ENCODE measurements around the gene FLYWCH1.
A peak's percentile ranks its signal among the peaks of the same experiment; 100 is the strongest.

Gene FLYWCH1

GRCh38 chr16:2946649-2947048 lies 34.9 kb downstream of the FLYWCH1 start:
- no peaks in the 10 kb centered on the region for H3K4me1 ChIP-seq
- TF ChIP-seq, protein P1, sequence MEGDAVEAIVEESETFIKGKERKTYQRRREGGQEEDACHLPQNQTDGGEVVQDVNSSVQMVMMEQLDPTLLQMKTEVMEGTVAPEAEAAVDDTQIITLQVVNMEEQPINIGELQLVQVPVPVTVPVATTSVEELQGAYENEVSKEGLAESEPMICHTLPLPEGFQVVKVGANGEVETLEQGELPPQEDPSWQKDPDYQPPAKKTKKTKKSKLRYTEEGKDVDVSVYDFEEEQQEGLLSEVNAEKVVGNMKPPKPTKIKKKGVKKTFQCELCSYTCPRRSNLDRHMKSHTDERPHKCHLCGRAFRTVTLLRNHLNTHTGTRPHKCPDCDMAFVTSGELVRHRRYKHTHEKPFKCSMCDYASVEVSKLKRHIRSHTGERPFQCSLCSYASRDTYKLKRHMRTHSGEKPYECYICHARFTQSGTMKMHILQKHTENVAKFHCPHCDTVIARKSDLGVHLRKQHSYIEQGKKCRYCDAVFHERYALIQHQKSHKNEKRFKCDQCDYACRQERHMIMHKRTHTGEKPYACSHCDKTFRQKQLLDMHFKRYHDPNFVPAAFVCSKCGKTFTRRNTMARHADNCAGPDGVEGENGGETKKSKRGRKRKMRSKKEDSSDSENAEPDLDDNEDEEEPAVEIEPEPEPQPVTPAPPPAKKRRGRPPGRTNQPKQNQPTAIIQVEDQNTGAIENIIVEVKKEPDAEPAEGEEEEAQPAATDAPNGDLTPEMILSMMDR (IDR thresholded peaks at IDR 0.05; ENCODE audit: low read depth, low read length) = no peak
- no peaks in the 10 kb centered on the region; the same call in 1 of the 2 replicates for H3K9me3 ChIP-seq
- no peak overlapping the region for H3K4me3 ChIP-seq (ENCODE audit: low read depth, low read length)
- no peak for DNase-seq
- no peaks in the 10 kb centered on the region for H3K36me3 ChIP-seq
- H3K27me3 ChIP-seq = no peaks in the 10 kb centered on the region

- no peaks in the 10 kb centered on the region; the same call in 1 of the 2 replicates for H3K9me3 ChIP-seq
- no peak for DNase-seq
- no peaks in the 10 kb centered on the region for H3K27me3 ChIP-seq
- H3K4me3 ChIP-seq (ENCODE audit: low read depth, low read length) = no peak overlapping the region
- TF ChIP-seq, protein P1 (IDR thresholded peaks at IDR 0.05; ENCODE audit: low read depth, low read length) = no peak
- no peaks in the 10 kb centered on the region for H3K4me1 ChIP-seq
- H3K36me3 ChIP-seq = no peaks in the 10 kb centered on the region
Observed at GRCh38 chr16:2948807-2949704, 37.3 kb downstream of the FLYWCH1 start.

DNA sequence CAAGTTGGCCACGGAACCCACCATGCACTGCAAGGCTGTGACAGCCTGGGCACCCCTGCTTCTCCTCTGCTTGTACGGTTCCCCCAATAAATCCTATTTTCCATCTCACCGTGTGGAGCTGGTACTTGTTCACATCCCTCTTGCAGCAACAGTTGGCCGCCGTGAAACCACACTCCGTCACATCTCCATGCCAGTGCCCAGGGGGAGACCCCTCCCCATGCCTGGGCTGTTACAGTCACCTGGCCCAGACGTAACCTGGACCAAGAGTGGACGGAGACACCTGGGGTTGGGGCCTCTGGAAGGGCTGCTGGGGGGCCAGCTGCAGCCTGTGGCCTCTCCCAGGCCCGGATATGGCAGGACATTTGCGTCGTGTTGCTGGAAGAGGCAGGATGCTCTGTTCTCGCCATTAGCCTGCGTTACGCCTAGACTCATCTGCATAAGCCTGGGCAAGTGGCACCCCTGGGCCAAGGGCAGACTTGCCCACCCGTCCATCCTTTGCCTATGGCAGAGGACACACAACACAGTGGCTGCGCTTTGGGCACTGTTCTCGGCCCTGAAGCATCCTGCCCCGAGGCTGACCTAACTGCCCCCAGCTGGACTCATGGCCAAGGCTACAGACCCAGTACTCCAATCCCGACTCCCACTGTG lies 38.1 kb downstream of the FLYWCH1 start:
- TF ChIP-seq, protein P1 (IDR thresholded peaks at IDR 0.05; ENCODE audit: low read depth, low read length) = no peak
- no peaks in the 10 kb centered on the region for H3K27me3 ChIP-seq
- H3K9me3 ChIP-seq = no peaks in the 10 kb centered on the region; the same call in 1 of the 2 replicates
- no peak overlapping the region for H3K4me3 ChIP-seq (ENCODE audit: low read depth, low read length)
- H3K4me1 ChIP-seq = no peaks in the 10 kb centered on the region
- no peak for DNase-seq
- no peaks in the 10 kb centered on the region for H3K36me3 ChIP-seq

DNA sequence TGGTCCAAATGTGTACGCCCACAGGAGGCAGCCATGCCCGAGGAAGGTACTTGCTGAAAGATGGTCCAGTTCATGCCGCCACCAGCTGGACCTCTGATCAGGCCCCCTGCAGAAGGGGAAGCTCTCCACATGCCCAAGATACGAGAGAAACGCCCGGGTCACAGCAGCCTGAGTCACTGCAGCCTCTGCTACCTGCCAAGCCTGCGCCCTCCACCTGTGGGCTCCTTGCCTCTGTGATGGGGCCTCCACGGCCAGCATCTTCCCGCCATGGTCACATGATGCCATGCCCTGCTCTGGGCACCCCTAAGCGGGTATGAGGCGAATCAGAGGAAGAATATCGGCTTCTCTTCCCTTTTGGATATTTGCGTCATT lies 38.6 kb downstream of the FLYWCH1 start:
- H3K4me1 ChIP-seq = no peaks in the 10 kb centered on the region

DNA sequence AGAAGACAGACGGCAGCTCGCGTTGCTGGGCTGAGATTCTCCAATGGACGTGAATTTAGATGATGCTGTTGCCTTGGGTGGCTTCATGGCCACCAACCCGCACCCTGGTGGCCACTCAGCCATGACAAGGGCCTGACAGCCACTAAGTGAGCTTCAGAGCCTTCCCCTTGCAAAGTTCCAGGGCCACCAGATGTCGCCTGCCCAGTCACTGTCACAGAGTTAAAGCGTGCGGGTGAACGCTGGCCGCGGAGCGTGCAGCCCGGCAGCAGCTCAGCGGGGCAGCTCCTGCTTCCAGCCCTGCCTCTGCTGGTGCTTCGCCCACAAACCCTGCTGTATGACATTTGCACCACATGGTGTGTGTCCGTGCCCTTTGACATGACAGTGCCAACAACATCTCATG lies 39.0 kb downstream of the FLYWCH1 start:
- H3K9me3 ChIP-seq = no peaks in the 10 kb centered on the region; the same call in 1 of the 2 replicates
- no peaks in the 10 kb centered on the region for H3K4me1 ChIP-seq
- no peaks in the 10 kb centered on the region for H3K27me3 ChIP-seq
- no peak overlapping the region for H3K4me3 ChIP-seq (ENCODE audit: low read depth, low read length)
- H3K36me3 ChIP-seq = no peaks in the 10 kb centered on the region
- TF ChIP-seq, protein P1 (IDR thresholded peaks at IDR 0.05; ENCODE audit: low read depth, low read length) = 0 out of 2 replicates have a peak, but pooled peaks have one; percentile 6
- DNase-seq = peak; percentile 50

More for the DNA sequence above, 38.6 kb downstream of the FLYWCH1 start:
- no peak for DNase-seq
- TF ChIP-seq, protein P1 (IDR thresholded peaks at IDR 0.05; ENCODE audit: low read depth, low read length) = no peak
- no peaks in the 10 kb centered on the region for H3K36me3 ChIP-seq
- no peaks in the 10 kb centered on the region; the same call in 1 of the 2 replicates for H3K9me3 ChIP-seq
- no peak overlapping the region for H3K4me3 ChIP-seq (ENCODE audit: low read depth, low read length)
- no peaks in the 10 kb centered on the region for H3K27me3 ChIP-seq

All from BE2C (cell line).